UCSD-AML1 (cell line): Measurements from ENCODE around the gene CLDN19.
"Not testable (repeated sequence)": the region's sequence is repeated elsewhere in the genome, so short reads cannot be mapped to it uniquely, and the experiment has no call there.

Experiments
- DNase-seq: peaks from one replicate; lab custom pipeline; 2025; ENCODE audit not compliant: unreplicated experiment; lab: John Stamatoyannopoulos, UW

The CLDN19 gene

GRCh38 chr1:42713293-42713692 lies 26.7 kb downstream of the CLDN19 start:
- DNase-seq, result no peak

GRCh38 chr1:42712808-42713207 lies 27.2 kb downstream of the CLDN19 start:
- DNase-seq, result not testable (repeated sequence)

- no peak for DNase-seq
Measured at GRCh38 chr1:42703888-42704464, 36.1 kb downstream of the CLDN19 start.

GRCh38 chr1:42700006-42700405 lies 40.0 kb downstream of the CLDN19 start:
- DNase-seq, result no peak

GRCh38 chr1:42698081-42698813 lies 41.8 kb downstream of the CLDN19 start:
- DNase-seq, result no peak

- no peak for DNase-seq
Measured at GRCh38 chr1:42692911-42693310, 47.1 kb downstream of the CLDN19 start.

GRCh38 chr1:42692461-42692860 lies 47.6 kb downstream of the CLDN19 start:
- no peak for DNase-seq

GRCh38 chr1:42691157-42691498 lies 48.9 kb downstream of the CLDN19 start:
- no peak for DNase-seq

- no peak for DNase-seq
Measured at GRCh38 chr1:42690477-42691156, 49.4 kb downstream of the CLDN19 start.

GRCh38 chr1:42689912-42690311 lies 50.1 kb downstream of the CLDN19 start:
- no peak for DNase-seq

GRCh38 chr1:42686418-42686817 lies 53.6 kb downstream of the CLDN19 start:
- DNase-seq, result no peak

GRCh38 chr1:42684139-42684538 lies 55.9 kb downstream of the CLDN19 start:
- no peak for DNase-seq
